ENCODE data around the gene CDHR4. TPM values are rescaled to one million over a fixed set of nuclear protein-coding genes. Genes with fewer than 3 reads are reported as not detected.

Gene CDHR4
- total and polyA plus RNA-seq, 9 of the 15 experiments (the other 6 are each of a cell fraction or from before 2014, with no cell fraction given) = 0.21 TPM; not detected in 8

- WGBS (ENCODE audit: insufficient coverage, low coverage, missing lambda C conversion rate) = 50% methylated on average over 1 of the region's 1 CpG
- BruUV-seq (replicated peaks) = no TSS peak
- Histone ChIP-seq H3K27ac (ENCODE audit: extremely low read depth, low read depth, low read length) (no peak overlapping the region), H3K4me2 (ENCODE audit: insufficient read depth, low read length) (no peak overlapping the region), H3K79me2 (ENCODE audit: control insufficient read depth, insufficient read depth, low read length) (peaks cover 80% of the 10 kb centered on the region), H3K9me1 (ENCODE audit: control insufficient read depth, insufficient read depth, low read length) (no peaks in the 10 kb centered on the region), H4K20me1 (replicated peaks; ENCODE audit: control insufficient read depth, insufficient read depth, low read length) (no peaks in the 10 kb centered on the region), H3K36me3 (ENCODE audit: control insufficient read depth, insufficient read depth, low read length) (peaks cover 31% of the 10 kb centered on the region; the same call in 2 of the 3 replicates), H3K9me3 (replicated peaks; ENCODE audit: control insufficient read depth, insufficient read depth, low read depth, low read length) (no peaks in the 10 kb centered on the region), H3K4me1 (replicated peaks in 1 of 2; ENCODE audit: control insufficient read depth in 2 of 2, insufficient read depth in 2 of 2, low read length in 2 of 2) (no peaks in the 10 kb centered on the region; a peak in 1 of 5 replicates), H3K9ac (ENCODE audit: insufficient read depth in 1 of 2, low read depth in 2 of 2, low read length in 2 of 2) (no peak overlapping the region), H3K4me3 (no peak overlapping the region), H2AFZ (ENCODE audit: low read depth, low read length) (no peak overlapping the region), H3K27me3 (ENCODE audit: control insufficient read depth in 2 of 2, insufficient read depth in 2 of 2, low read length in 2 of 2) (no peaks in the 10 kb centered on the region)
- no peak for DNase-seq (ENCODE audit: extremely low read depth in 1 of 4, low spot score in 3 of 4)
- peak; percentile 19 for FAIRE-seq
- in situ Hi-C loops (cut with MboI) (no loop called here), intact Hi-C loops (cut with micrococcal nuclease) (no loop called here)
- ATAC-seq = no peak
- TF ChIP-seq ZBTB34 (CRISPR knock-in tag; IDR thresholded peaks at IDR 0.05) (no peak), HCFC1 (IDR thresholded peaks at IDR 0.05; ENCODE audit: low read depth, low read length) (no peak), CREB3 (tag; conservative IDR thresholded peaks at IDR 0.05; ENCODE audit: low read depth) (no peak), ZNF232 (CRISPR knock-in tag; IDR thresholded peaks at IDR 0.05) (no peak), GATA2 (CRISPR knock-in tag; IDR thresholded peaks at IDR 0.05) (no peak), NFRKB (IDR thresholded peaks at IDR 0.05; ENCODE audit: low read depth) (no peak)
- POLR2A ChIA-PET = interaction anchor here (0.6 to 1.2 kb wide), 3 partner anchors 12 to 133 kb away, joined by 3 read pairs; no protein-coding TSS in a partner anchor
- CTCF ChIA-PET (ENCODE audit: low intra/inter-chr PET ratio) = no interaction called here
Measured at GRCh38 chr3:49771340-49771938, 28.2 kb downstream of the CDHR4 start.
